H9 (cell line): Measurements from ENCODE around the gene PEX5. TPM values are rescaled to one million over a fixed set of nuclear protein-coding genes. Genes with fewer than 3 reads are reported as not detected.

Experiments
- DNase-seq: peaks from one replicate; pipeline ENCODE4 v3.0.0-alpha.2; 2017
- H2AFZ ChIP-seq: one replicate; pipeline ENCODE4 v1.6.1; 2013; ENCODE audit warnings: mild to moderate bottlenecking, low read length, control low read depth, moderate library complexity
- H2AK5ac ChIP-seq: 2 replicates; pipeline ENCODE4 v1.6.1; 2013; ENCODE audit warnings: low read length, control low read depth, mixed read lengths; ENCODE audit not compliant: insufficient read length
- H2BK120ac ChIP-seq: one replicate; pipeline ENCODE4 v1.6.1; 2013; ENCODE audit warnings: low read depth, mild to moderate bottlenecking, low read length, control low read depth, inconsistent platforms; ENCODE audit not compliant: poor library complexity, severe bottlenecking
- H2BK12ac ChIP-seq: 2 replicates; pipeline ENCODE4 v1.6.1; 2013; ENCODE audit warnings: low read length, control low read depth, mixed read lengths, low read depth; ENCODE audit not compliant: insufficient read length
- H2BK15ac ChIP-seq: 2 replicates; pipeline ENCODE4 v1.6.1; 2013; ENCODE audit warnings: low read depth, low read length, control low read depth
- H2BK20ac ChIP-seq: one replicate; pipeline ENCODE4 v1.6.1; 2013; ENCODE audit warnings: low read depth, mild to moderate bottlenecking, low read length, control low read depth, inconsistent platforms; ENCODE audit not compliant: poor library complexity, severe bottlenecking
- H2BK5ac ChIP-seq: 2 replicates; pipeline ENCODE4 v1.6.1; 2013; ENCODE audit warnings: low read length, control low read depth, mixed read lengths; ENCODE audit not compliant: insufficient read length
- H3K14ac ChIP-seq: 2 replicates; pipeline ENCODE4 v1.6.1; 2013; ENCODE audit warnings: low read length, control low read depth; ENCODE audit not compliant: insufficient read depth
- H3K18ac ChIP-seq: 2 replicates; pipeline ENCODE4 v1.6.1; 2013; ENCODE audit warnings: low read depth, mild to moderate bottlenecking, mixed read lengths, low read length, control low read depth; ENCODE audit not compliant: insufficient read length
- H3K23ac ChIP-seq: 2 replicates; pipeline ENCODE4 v1.6.1; 2013; ENCODE audit warnings: low read length, control low read depth, mixed read lengths, low read depth; ENCODE audit not compliant: insufficient read length
- H3K23me2 ChIP-seq: 2 replicates; pipeline ENCODE4 v1.6.1; 2013; ENCODE audit warnings: low read depth, mild to moderate bottlenecking, mixed read lengths, low read length, control low read depth; ENCODE audit not compliant: insufficient read length, poor library complexity, severe bottlenecking
- H3K27ac ChIP-seq: 2 replicates; pipeline ENCODE4 v1.5.1; 2013; ENCODE audit warnings: low read length, control low read depth, mixed read lengths, low read depth; ENCODE audit not compliant: insufficient read length
- H3K27me3 ChIP-seq: 2 replicates; pipeline ENCODE4 v1.6.1; 2013; ENCODE audit warnings: low read length, control low read depth, inconsistent platforms; ENCODE audit not compliant: insufficient read depth
- H3K4ac ChIP-seq: 2 replicates; pipeline ENCODE4 v1.6.1; 2013; ENCODE audit warnings: low read depth, mild to moderate bottlenecking, control low read depth, inconsistent platforms, low read length, moderate library complexity
- H3K4me1 ChIP-seq: 2 replicates; pipeline ENCODE4 v1.6.1; 2013; ENCODE audit warnings: low read length, control low read depth, inconsistent platforms; ENCODE audit not compliant: insufficient read depth
- H3K4me2 ChIP-seq: 2 replicates; pipeline ENCODE4 v1.6.1; 2013; ENCODE audit warnings: low read length, control low read depth, mixed read lengths; ENCODE audit not compliant: insufficient read length, insufficient read depth
- H3K56ac ChIP-seq: 2 replicates; pipeline ENCODE4 v1.6.1; 2013; ENCODE audit warnings: low read depth, mild to moderate bottlenecking, mixed read lengths, low read length, control low read depth; ENCODE audit not compliant: insufficient read length
- H3K79me1 ChIP-seq: 2 replicates; pipeline ENCODE4 v1.6.1; 2013; ENCODE audit warnings: low read depth, mild to moderate bottlenecking, moderate library complexity, low read length, control low read depth, inconsistent platforms; ENCODE audit not compliant: insufficient read depth, poor library complexity, severe bottlenecking
- H3K79me2 ChIP-seq: 2 replicates; pipeline ENCODE4 v1.6.1; 2013; ENCODE audit warnings: low read length, control low read depth, inconsistent platforms; ENCODE audit not compliant: insufficient read depth
- H3K9ac ChIP-seq: 2 replicates; pipeline ENCODE4 v1.6.1; 2013; ENCODE audit warnings: low read length, control low read depth, mixed read lengths; ENCODE audit not compliant: insufficient read length; ENCODE audit errors: extremely low read depth
- H3K9me3 ChIP-seq: one replicate; pipeline ENCODE4 v1.6.1; 2013; ENCODE audit warnings: low read depth, low read length, inconsistent platforms; ENCODE audit not compliant: control insufficient read depth
- H3T11ph ChIP-seq: one replicate; pipeline ENCODE4 v1.6.1; 2013; ENCODE audit warnings: mild to moderate bottlenecking, low read length, control low read depth, inconsistent platforms
- H4K20me1 ChIP-seq: one replicate; pipeline ENCODE4 v1.6.1; 2013; ENCODE audit not compliant: control insufficient read depth, insufficient read length, insufficient read depth
- H4K5ac ChIP-seq: 2 replicates; pipeline ENCODE4 v1.6.1; 2013; ENCODE audit warnings: low read depth, mild to moderate bottlenecking, mixed read lengths, low read length, control low read depth; ENCODE audit not compliant: insufficient read length
- H4K8ac ChIP-seq: replicated peaks from 2 replicates; pipeline ENCODE4 v1.6.1; 2013; ENCODE audit warnings: low read length, control low read depth, mixed read lengths, low read depth; ENCODE audit not compliant: insufficient read length
- H4K91ac ChIP-seq: 2 replicates; pipeline ENCODE4 v1.6.1; 2013; ENCODE audit warnings: low read depth, mild to moderate bottlenecking, moderate library complexity, mixed read lengths, low read length, control low read depth; ENCODE audit not compliant: insufficient read length
- H3K27ac Mint-ChIP-seq, 3 experiments: 2 replicates in 2 of 3; 3 replicates in 1 of 3; pipeline ENCODE4 v1.8.0; 2020 to 2021; ENCODE audit warnings: mixed read lengths in 3 of 3, mild to moderate bottlenecking in 1 of 3, moderate library complexity in 1 of 3
- H3K27me3 Mint-ChIP-seq: 2 replicates; pipeline ENCODE4 v1.8.0; 2021; ENCODE audit warnings: low read depth, mild to moderate bottlenecking, moderate library complexity, mixed read lengths
- H3K36me3 Mint-ChIP-seq, 3 experiments: 2 replicates in 2 of 3; 3 replicates in 1 of 3; pipeline ENCODE4 v1.8.0; 2020 to 2021; ENCODE audit warnings: low read depth in 3 of 3, mixed read lengths in 3 of 3; ENCODE audit not compliant: insufficient read depth in 1 of 3
- H3K4me1 Mint-ChIP-seq, 2 experiments: 2 replicates each; pipeline ENCODE4 v1.8.0; 2020; ENCODE audit warnings: mixed read lengths in 2 of 2
- H3K4me3 Mint-ChIP-seq, 2 experiments: 2 replicates in 1 of 2; 3 replicates in 1 of 2; pipeline ENCODE4 v1.8.0; 2020 to 2021; ENCODE audit warnings: mild to moderate bottlenecking in 2 of 2, mixed read lengths in 2 of 2, moderate library complexity in 1 of 2
- H3K9me3 Mint-ChIP-seq, 2 experiments: 2 replicates in 1 of 2; 3 replicates in 1 of 2; pipeline ENCODE4 v1.8.0; 2020; ENCODE audit warnings: mild to moderate bottlenecking in 2 of 2, mixed read lengths in 2 of 2, moderate library complexity in 1 of 2
- CTCF ChIP-seq: fragments of 200-600 bp; sonication (generic); conservative IDR thresholded peaks from 3 replicates; pipeline ENCODE4 v1.8.0; 2021; ENCODE audit warnings: antibody characterized with exemption, mild to moderate bottlenecking
- WGBS: extraction: QIAGEN DNeasy Blood & Tissue Kit; methylation state at CpG from one replicate; pipeline ENCODE4 v1.1.7; 2013; ENCODE audit warnings: missing lambda C conversion rate, low lambda C conversion rate, mixed read lengths; ENCODE audit not compliant: insufficient read length; ENCODE audit errors: extremely low coverage; 5-methylcytosine and 5-hydroxymethylcytosine counted together
- total RNA-seq: library from RNA; stranded (reverse); gene quantifications from 2 replicates; pipeline ENCODE4 v1.2.1, GENCODE V29; 2021

Gene PEX5
- total RNA-seq, 1 experiment from 2014 or later = 40.5 TPM

GRCh38 chr12:7207866-7208625 is 18.6 kb downstream of the PEX5 start:
- no peak for TF ChIP-seq CTCF
- Histone ChIP-seq H4K8ac (no peak overlapping the region), H3K4me2 (no peak overlapping the region), H3K18ac (no peak overlapping the region), H4K5ac (no peak overlapping the region), H3K27me3 (no peaks in the 10 kb centered on the region), H2BK15ac (no peak overlapping the region), H3K79me1 (no peaks in the 10 kb centered on the region), H2BK20ac (no peak overlapping the region), H3K56ac (no peak overlapping the region), H3K23me2 (no peaks in the 10 kb centered on the region), H3K9ac (no peak overlapping the region), H2BK5ac (no peak overlapping the region), H3K4me1 (no peaks in the 10 kb centered on the region), H3K14ac (no peak overlapping the region), H4K20me1 (no peaks in the 10 kb centered on the region), H3K27ac (no peak overlapping the region), H4K91ac (no peak overlapping the region), H2BK120ac (no peak overlapping the region), H2AFZ (no peak overlapping the region), H3K23ac (no peak overlapping the region), H3K9me3 (peaks cover 8% of the 10 kb centered on the region), H2AK5ac (no peak overlapping the region), H3K4ac (no peak overlapping the region), H3K79me2 (no peaks in the 10 kb centered on the region), H2BK12ac (no peak overlapping the region), H3T11ph (no peak overlapping the region)
- no peak for DNase-seq
- H3K4me1 Mint-ChIP-seq = no peaks in the 10 kb centered on the region
- WGBS = no CpG with 5 or more reads among the region's 10 CpGs
- H3K9me3 Mint-ChIP-seq = peaks cover 24 to 28% of the 10 kb centered on the region in 2 experiments
- no peak overlapping the region for H3K4me3 Mint-ChIP-seq
- no peak overlapping the region for H3K27ac Mint-ChIP-seq
- no peaks in the 10 kb centered on the region; the same call in 1 of the 2 replicates for H3K27me3 Mint-ChIP-seq
- peaks cover 74 to 95% (median 89%) of the 10 kb centered on the region in 3 experiments for H3K36me3 Mint-ChIP-seq
